Loucy (cell line): ENCODE measurements around the gene PTGDR2.

Experiments used
- CTCF ChIP-seq: fragments of 200-600 bp; sonication (generic); conservative IDR thresholded peaks from 2 replicates; pipeline ENCODE4 v1.5.1; 2014; ENCODE audit warnings: mild to moderate bottlenecking, antibody characterized with exemption, low read length
- EZH2phosphoT487 ChIP-seq: fragments of 200-600 bp; IDR thresholded peaks from 2 replicates; pipeline ENCODE4 v1.6.1; 2018; ENCODE audit warnings: antibody characterized with exemption, mild to moderate bottlenecking, moderate library complexity, borderline replicate concordance

- TF ChIP-seq CTCF (no peak), EZH2phosphoT487 (no peak)
Measured at GRCh38 chr11:60866911-60867870, 11.4 kb upstream of the PTGDR2 start, which contains the start of gene ZP1.
